Activated CD8-positive, alpha-beta memory T cell treated with anti-CD3 and anti-CD28 coated beads for 48 hours (primary cell): ENCODE data around the gene ROBO2.

Experiments used
- DNase-seq, 3 experiments: peaks; one replicate each; pipeline ENCODE4 v3.0.0-alpha.2; 2020; ENCODE audit warnings: low read depth in 2 of 3, low spot score in 2 of 3

Gene ROBO2

DNA sequence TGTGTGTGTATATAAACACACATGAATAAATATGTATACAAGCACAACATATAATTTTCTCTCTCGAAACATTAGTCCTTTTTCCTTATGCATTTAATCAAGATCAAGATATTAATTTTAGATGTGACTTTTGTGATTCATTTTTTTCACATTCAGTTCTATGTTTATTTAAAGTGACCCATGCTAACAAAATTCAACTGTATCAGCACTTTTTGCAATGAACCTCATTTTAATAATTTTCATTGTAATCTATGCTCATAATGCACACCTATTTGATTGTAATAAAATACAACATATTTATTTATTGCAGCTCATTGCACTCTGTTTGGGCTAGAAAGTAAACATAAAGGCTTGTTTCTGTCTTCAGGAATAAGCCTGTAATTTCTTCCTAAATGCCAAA lies 586.3 kb downstream of the ROBO2 start:
- no peak for DNase-seq

DNA sequence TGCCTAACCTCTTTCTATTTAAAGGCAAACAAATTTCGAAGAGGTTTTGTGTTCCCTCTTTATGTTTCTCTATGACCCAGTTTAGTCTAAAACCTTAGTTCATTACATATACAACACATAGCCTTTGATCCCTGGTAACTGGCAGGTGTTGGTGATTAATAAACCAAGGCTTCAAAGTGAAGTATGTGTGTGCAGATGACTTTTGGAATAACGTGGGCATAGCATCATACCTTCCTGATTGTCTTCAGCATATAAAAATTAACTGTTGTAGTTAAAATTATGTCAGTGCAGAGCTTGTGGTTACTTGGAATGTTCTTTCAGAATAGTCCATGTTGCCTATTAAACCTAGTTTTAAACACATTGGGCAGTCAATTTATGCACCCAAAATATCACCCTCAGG lies 608.3 kb downstream of the ROBO2 start:
- no peak for DNase-seq

DNA sequence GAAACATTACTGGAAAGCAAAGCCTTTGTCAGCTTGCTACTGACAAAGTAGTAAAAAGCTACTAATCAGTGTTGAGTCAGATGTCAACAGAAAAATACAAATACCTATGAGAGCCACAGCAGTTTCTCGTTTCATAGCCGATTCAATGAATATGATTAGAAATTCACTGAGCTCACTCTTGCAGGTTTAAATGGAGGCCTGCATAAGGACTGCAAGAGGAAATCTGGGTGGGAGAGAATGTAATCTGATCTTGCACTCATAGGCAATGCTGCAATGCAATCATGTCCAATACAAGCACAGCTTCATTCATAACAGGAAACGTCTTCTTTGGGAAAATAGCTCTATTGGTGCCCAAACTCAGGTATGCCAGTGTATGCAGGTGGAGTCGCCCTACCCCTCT lies 608.8 kb downstream of the ROBO2 start:
- DNase-seq: no peak

- DNase-seq: no peak
These were observed 612.7 kb downstream of the ROBO2 start for GRCh38 chr3:77652624-77653023.

- DNase-seq: no peak
These were observed 615.5 kb downstream of the ROBO2 start for GRCh38 chr3:77655396-77655795.

- DNase-seq: no peak
These were observed 620.8 kb downstream of the ROBO2 start for GRCh38 chr3:77660718-77661117.

GRCh38 chr3:77667901-77668300 lies 628.0 kb downstream of the ROBO2 start:
- no peak for DNase-seq

- no peak for DNase-seq
These were observed 628.5 kb downstream of the ROBO2 start for GRCh38 chr3:77668376-77668775.

- DNase-seq: no peak
These were observed 632.1 kb downstream of the ROBO2 start for GRCh38 chr3:77672016-77672415.

GRCh38 chr3:77682162-77682561 lies 642.3 kb downstream of the ROBO2 start:
- no peak for DNase-seq

DNA sequence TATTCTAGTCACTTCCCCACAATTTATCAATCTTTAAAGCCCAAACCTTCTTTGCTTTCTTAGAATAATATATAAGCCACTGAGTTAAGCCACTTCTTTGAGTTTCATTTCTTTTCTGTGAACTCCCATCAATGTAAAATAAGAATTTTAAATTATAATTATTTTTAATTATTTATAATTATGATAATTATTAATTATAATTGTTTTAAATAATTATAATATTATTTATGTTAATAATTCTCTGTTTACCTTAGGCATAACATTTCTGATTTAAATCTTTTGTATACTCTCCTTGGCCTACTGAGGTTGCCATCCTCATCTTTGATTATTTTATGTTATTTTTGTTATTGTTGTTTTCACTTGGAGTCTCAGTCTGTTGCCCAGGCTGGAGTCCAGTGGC lies 644.2 kb downstream of the ROBO2 start:
- no peak for DNase-seq

DNA sequence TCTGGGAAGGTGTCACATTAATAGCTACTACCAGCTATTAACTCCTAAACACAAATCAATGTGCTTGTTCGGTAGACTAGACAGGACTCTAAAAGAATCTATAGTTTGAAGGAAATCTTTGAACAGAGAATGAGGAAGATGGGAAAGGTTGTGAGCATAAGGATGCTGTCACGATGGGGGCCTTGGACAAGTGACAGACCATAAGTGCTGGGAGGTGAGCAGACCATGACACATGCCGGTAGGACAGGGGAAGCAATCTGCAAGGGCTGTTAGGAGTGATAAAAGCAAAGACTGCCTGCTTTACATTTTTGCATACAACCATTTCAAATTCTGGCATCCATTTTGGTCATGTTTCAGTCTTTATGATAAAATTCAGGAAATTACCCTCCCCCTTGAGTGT lies 645.8 kb downstream of the ROBO2 start:
- no peak for DNase-seq

GRCh38 chr3:77686560-77686959 lies 646.7 kb downstream of the ROBO2 start:
- no peak for DNase-seq

GRCh38 chr3:77687545-77687944 lies 647.6 kb downstream of the ROBO2 start:
- no peak for DNase-seq

DNA sequence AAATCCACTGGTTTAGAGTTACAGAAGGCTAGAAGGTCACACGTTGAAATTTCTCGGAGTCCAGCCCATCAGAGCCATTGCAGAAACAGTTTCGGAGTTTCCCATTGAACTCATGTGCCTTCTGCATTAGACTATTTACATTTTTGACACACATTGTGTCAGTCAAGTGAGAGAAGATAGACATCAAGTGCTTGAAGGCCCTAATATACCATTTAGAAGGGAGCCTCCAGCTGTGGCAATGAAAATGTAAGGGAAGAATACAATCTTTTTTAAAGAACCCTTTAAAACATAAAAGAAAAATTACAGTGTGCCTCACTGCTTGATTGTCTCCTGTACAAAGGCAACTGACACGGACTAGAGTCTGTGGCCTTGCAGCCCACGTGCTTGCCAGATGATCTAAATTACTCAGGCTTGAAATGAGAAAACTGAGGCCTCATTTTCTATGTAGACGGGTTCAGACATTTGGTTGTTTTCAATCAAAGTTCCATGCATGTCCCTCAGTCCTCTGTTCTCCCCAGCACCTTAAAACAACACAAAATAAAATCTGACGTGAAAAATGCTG lies 650.5 kb downstream of the ROBO2 start:
- DNase-seq: no peak

- DNase-seq: no peak
These were observed 653.2 kb downstream of the ROBO2 start for GRCh38 chr3:77693147-77693546.

GRCh38 chr3:77699125-77699691 lies 659.3 kb downstream of the ROBO2 start:
- no peak for DNase-seq
